Smooth muscle cell (in vitro differentiated cells): Measurements from ENCODE around the gene KCNJ15. TPM values are rescaled to one million over a fixed set of nuclear protein-coding genes. Genes with fewer than 3 reads are reported as not detected.

Experiments used
- DNase-seq: peaks from one replicate; lab custom pipeline; 2025; ENCODE audit not compliant: unreplicated experiment; lab: John Stamatoyannopoulos, UW
- H2AFZ ChIP-seq: fragments of 200-600 bp; sonication (generic); 2 replicates; pipeline ENCODE4 v1.6.0; 2016; ENCODE audit warnings: antibody characterized with exemption, low read depth, mild to moderate bottlenecking
- H3F3A ChIP-seq: fragments of 200-600 bp; sonication (generic); 2 replicates; pipeline ENCODE4 v1.6.0; 2017; ENCODE audit warnings: antibody characterized with exemption, low read depth
- H3K27ac ChIP-seq: fragments of 200-600 bp; sonication (generic); 2 replicates; pipeline ENCODE4 v1.5.1; 2016; ENCODE audit warnings: low read depth, mild to moderate bottlenecking
- H3K27me3 ChIP-seq: fragments of 200-600 bp; sonication (generic); 2 replicates; pipeline ENCODE4 v1.6.1; 2016; ENCODE audit warnings: low read depth, mild to moderate bottlenecking
- H3K36me3 ChIP-seq: fragments of 200-600 bp; sonication (generic); 2 replicates; pipeline ENCODE4 v1.5.1; 2016; ENCODE audit warnings: low read depth
- H3K4me1 ChIP-seq: fragments of 200-600 bp; sonication (generic); 2 replicates; pipeline ENCODE4 v1.5.1; 2016; ENCODE audit warnings: low read depth
- H3K4me2 ChIP-seq: fragments of 200-600 bp; sonication (generic); 2 replicates; pipeline ENCODE4 v1.6.0; 2016; ENCODE audit warnings: mild to moderate bottlenecking
- H3K4me3 ChIP-seq: fragments of 200-600 bp; sonication (generic); 2 replicates; pipeline ENCODE4 v1.5.1; 2016; ENCODE audit warnings: mild to moderate bottlenecking
- H3K79me2 ChIP-seq: fragments of 200-600 bp; sonication (generic); 2 replicates; pipeline ENCODE4 v1.6.0; 2016; ENCODE audit warnings: low read depth, mild to moderate bottlenecking
- H3K9ac ChIP-seq: fragments of 200-600 bp; sonication (generic); 2 replicates; pipeline ENCODE4 v1.6.0; 2016; ENCODE audit warnings: low read depth
- H3K9me3 ChIP-seq: fragments of 200-600 bp; sonication (generic); replicated peaks from 2 replicates; pipeline ENCODE4 v1.5.1; 2016; ENCODE audit warnings: low read depth
- H4K20me1 ChIP-seq: fragments of 200-600 bp; sonication (generic); 2 replicates; pipeline ENCODE4 v1.6.0; 2016; ENCODE audit warnings: low read depth
- CTCF ChIP-seq: fragments of 200-600 bp; sonication (generic); IDR thresholded peaks from 2 replicates; pipeline ENCODE4 v1.5.1; 2017; ENCODE audit warnings: borderline replicate concordance, mild to moderate bottlenecking, antibody characterized with exemption; ENCODE audit not compliant: insufficient read depth, poor library complexity, severe bottlenecking
- WGBS: methylation state at CpG from one replicate; pipeline ENCODE4 v1.1.7; 2016; ENCODE audit warnings: low lambda C conversion rate; 5-methylcytosine and 5-hydroxymethylcytosine counted together
- polyA plus RNA-seq: library from polyadenylated mRNA; unstranded; fragments of >200 nt; fragmentation: Nextera tagmentation; extraction: Ambion mirVana; gene quantifications from 2 replicates; pipeline ENCODE4 v1.2.1, GENCODE V29; 2016
- total RNA-seq: library from RNA; depleted of rRNA; stranded (reverse); fragments of >200 nt; gene quantifications from 2 replicates; pipeline ENCODE4 v1.2.3, GENCODE V29; 2014

KCNJ15 gene
- total and polyA plus RNA-seq, 2 experiments from 2014 or later, result 4.2 to 21.9 TPM

DNA sequence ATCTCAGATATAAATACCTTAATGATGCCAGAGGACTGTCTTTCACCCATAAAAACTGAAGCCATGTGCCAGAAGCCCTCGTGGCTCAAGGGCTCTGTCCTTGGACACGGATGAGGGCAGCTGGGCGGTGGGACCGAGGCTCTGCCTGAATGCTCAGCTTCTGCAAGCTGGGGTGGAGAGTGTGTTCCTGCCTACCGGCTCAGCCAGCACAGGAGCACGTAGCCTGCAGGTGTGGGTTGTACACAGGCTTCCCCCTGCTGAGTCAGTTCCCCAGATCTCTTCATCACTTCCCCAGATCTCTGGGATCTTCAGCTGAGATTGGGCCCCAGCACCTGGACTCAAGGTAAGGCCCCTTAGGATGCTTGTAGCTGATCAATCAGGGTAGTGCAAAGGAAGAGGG lies 15.4 kb downstream of the KCNJ15 start:
- no peak for DNase-seq
- WGBS, result 56% methylated on average over 6 of the region's 6 CpGs
- H3K9ac ChIP-seq, result no peak overlapping the region
- no peaks in the 10 kb centered on the region for H3K79me2 ChIP-seq
- H3K9me3 ChIP-seq, result no peaks in the 10 kb centered on the region
- H3K27me3 ChIP-seq, result no peaks in the 10 kb centered on the region
- H3K27ac ChIP-seq, result no peak overlapping the region
- peaks cover 5% of the 10 kb centered on the region for H3F3A ChIP-seq
- H3K4me3 ChIP-seq, result no peak overlapping the region
- H4K20me1 ChIP-seq, result no peaks in the 10 kb centered on the region
- no peak overlapping the region for H2AFZ ChIP-seq
- TF ChIP-seq CTCF, result no peak
- H3K36me3 ChIP-seq, result no peaks in the 10 kb centered on the region
- peak overlapping the region; percentile 37 for H3K4me2 ChIP-seq
- peaks cover 23% of the 10 kb centered on the region for H3K4me1 ChIP-seq

DNA sequence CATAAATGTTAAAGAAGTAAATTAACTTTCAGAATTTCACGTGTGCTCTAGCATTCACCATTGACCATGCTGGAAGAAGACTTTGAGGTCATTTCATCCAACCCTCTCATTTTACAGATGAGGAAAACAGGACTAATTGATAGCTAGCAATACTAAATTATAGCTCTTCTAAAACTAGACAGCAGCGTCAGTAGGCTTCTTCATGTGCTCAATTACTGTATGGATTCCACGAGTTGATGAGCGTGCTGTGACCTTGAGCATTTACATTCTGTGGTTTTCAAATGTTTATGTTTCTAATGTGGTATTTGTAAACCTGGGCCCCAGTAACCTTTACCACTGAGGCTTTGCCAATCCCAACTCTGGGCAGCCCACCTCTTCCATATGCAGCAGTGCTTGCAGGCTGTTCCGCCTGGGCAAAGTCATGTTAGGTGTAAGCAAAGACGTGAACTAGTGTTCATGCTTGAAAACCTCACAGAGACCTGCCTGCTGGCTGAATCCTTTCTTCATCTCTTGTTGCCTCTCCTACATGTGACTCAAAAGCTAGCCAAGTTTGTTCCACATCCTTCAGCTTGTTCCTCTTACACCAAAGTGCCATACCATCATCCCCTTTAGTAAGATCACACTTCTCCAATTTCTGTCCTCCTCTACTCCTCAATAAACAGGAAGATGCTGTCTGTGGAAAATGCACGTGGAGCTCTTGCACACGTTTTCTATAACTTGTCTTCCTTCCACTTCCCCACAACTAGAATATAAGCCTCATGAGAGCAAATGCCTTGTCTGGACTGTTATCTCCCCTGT lies 17.2 kb downstream of the KCNJ15 start:
- Histone ChIP-seq H3K4me2 (no peak overlapping the region), H3K27ac (no peak overlapping the region), H3K79me2 (no peaks in the 10 kb centered on the region), H2AFZ (no peak overlapping the region), H3K4me3 (no peak overlapping the region), H3K27me3 (no peaks in the 10 kb centered on the region), H3F3A (peaks cover 6% of the 10 kb centered on the region), H4K20me1 (no peaks in the 10 kb centered on the region), H3K9ac (no peak overlapping the region), H3K4me1 (peaks cover 14% of the 10 kb centered on the region), H3K9me3 (no peaks in the 10 kb centered on the region), H3K36me3 (no peaks in the 10 kb centered on the region)
- DNase-seq, result no peak
- no peak for TF ChIP-seq CTCF
- WGBS, result 71% methylated on average over 8 of the region's 8 CpGs

DNA sequence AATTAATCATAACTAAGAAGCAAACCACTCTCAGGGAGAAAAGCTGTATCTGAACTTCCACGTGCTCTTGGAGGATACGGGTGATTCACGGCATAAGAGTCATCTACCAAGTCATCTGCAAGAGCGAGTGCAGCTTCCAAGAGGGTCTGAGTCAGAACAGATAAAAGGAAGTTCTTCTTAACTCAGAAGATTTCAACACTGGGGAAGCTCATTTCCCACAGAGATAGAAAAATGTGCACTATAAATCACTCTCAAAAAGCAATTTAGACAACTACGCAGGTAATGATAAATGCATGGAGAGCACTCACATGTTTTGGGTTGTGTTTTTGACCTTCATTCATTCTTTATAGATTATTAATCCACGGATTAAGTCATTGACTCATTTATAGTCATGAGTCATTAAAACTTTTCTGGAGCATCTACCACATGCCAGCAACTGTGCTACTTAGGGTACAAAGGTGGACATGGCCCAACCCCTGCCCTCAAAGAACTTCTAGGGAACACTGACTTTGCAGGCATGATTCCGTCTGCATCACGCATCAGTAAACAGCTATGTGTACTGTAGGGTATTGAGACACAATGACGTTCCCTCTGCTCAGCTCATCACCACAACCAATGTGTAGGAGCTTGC lies 20.8 kb downstream of the KCNJ15 start:
- H3K9ac ChIP-seq, result peak overlapping the region; percentile 74

More for the DNA sequence above, 20.8 kb downstream of the KCNJ15 start:
- H3K4me3 ChIP-seq, result no peak overlapping the region
- peak overlapping the region; percentile 47 for H3K4me2 ChIP-seq
- no peak for TF ChIP-seq CTCF
- WGBS, result 19% methylated on average over 9 of the region's 9 CpGs
- H3K9me3 ChIP-seq, result no peaks in the 10 kb centered on the region
- H2AFZ ChIP-seq, result no peak overlapping the region
- no peaks in the 10 kb centered on the region for H4K20me1 ChIP-seq
- DNase-seq, result no peak
- no peaks in the 10 kb centered on the region for H3K79me2 ChIP-seq
- H3K4me1 ChIP-seq, result peaks cover 3% of the 10 kb centered on the region
- no peaks in the 10 kb centered on the region for H3K36me3 ChIP-seq
- H3K27me3 ChIP-seq, result no peaks in the 10 kb centered on the region
- H3K27ac ChIP-seq, result peak overlapping the region; percentile 95
- peaks cover 6% of the 10 kb centered on the region for H3F3A ChIP-seq
